Stomach (tissue), 4 donors: ENCODE data around the gene STK38.
"Not testable (repeated sequence)": the region's sequence is repeated elsewhere in the genome, so short reads cannot be mapped to it uniquely, and the experiment has no call there.

Experiments used
- CTCF ChIP-seq, 7 experiments: fragments of 450-650 bp in 4 of 7; fragments of 200-600 bp in 3 of 7; sonication (generic) in 3 of 7; IDR thresholded peaks; one replicate each; pipeline ENCODE4 v1.5.1; 2016 to 2019; ENCODE audit warnings: antibody characterized with exemption in 7 of 7, control low read depth in 2 of 7, mild to moderate bottlenecking in 1 of 7
- EP300 ChIP-seq: sonication (generic); formaldehyde crosslinking; IDR thresholded peaks from one replicate; pipeline ENCODE4 v1.6.1; 2017; ENCODE audit warnings: antibody characterized with exemption
- POLR2A ChIP-seq, 4 donors: fragments of 450-650 bp; IDR thresholded peaks; one replicate each; pipeline ENCODE4 v1.6.1; 2016; ENCODE audit warnings: antibody characterized with exemption in 4 of 4, control low read depth in 2 of 4, mild to moderate bottlenecking in 1 of 4, moderate library complexity in 1 of 4
- POLR2AphosphoS5 ChIP-seq, 3 donors: sonication (generic); formaldehyde crosslinking; IDR thresholded peaks; one replicate each; pipeline ENCODE4 v1.6.1; 2016; ENCODE audit warnings: antibody characterized with exemption in 3 of 3

- not testable (repeated sequence) for TF ChIP-seq POLR2A (IDR thresholded peaks at IDR 0.05); EP300; CTCF (IDR thresholded peaks at IDR 0.05); POLR2AphosphoS5 (IDR thresholded peaks at IDR 0.05)
Observed at GRCh38 chr6:36572353-36573311, 25.4 kb upstream of the STK38 start.
